HepG2 (cell line): ENCODE results near the gene STK39. TPM values are rescaled to one million over a fixed set of nuclear protein-coding genes. Genes with fewer than 3 reads are reported as not detected.

Source experiments
- EHMT2 ChIP-seq: fragments of 200-600 bp; sonication (generic); IDR thresholded peaks from 2 replicates; pipeline ENCODE4 v1.7.0; 2017; ENCODE audit warnings: antibody characterized with exemption, low read depth, low read length, borderline replicate concordance
- HMG20B ChIP-seq: conservative IDR thresholded peaks from 2 replicates; pipeline ENCODE4 v1.6.1; 2016; ENCODE audit warnings: missing genetic modification reagents, missing compliant biosample characterization
- KMT2A ChIP-seq: sonication (generic); formaldehyde crosslinking; IDR thresholded peaks from 2 replicates; pipeline ENCODE4 v1.4.0; 2020; ENCODE audit warnings: missing genetic modification reagents
- LCORL ChIP-seq, 2 experiments: fragments of 450-650 bp in 1 of 2; sonication (generic) in 1 of 2; formaldehyde crosslinking in 1 of 2; IDR thresholded peaks; 2 replicates each; pipeline versions ENCODE4 v1.5.0 to v1.6.1; 2017 to 2020; ENCODE audit warnings: antibody characterized with exemption in 1 of 2, missing genetic modification reagents in 1 of 2
- MAFF ChIP-seq: IDR thresholded peaks from 2 replicates; pipeline ENCODE4 v1.6.1; 2011; ENCODE audit warnings: low read depth, low read length, improper control_type of control experiment
- POLR2AphosphoS2 ChIP-seq: IDR thresholded peaks from 2 replicates; pipeline ENCODE4 v1.6.1; 2011; ENCODE audit warnings: low read depth, low read length, improper control_type of control experiment
- SP1 ChIP-seq, 2 experiments: fragments of 450-650 bp in 1 of 2; sonication (generic) in 1 of 2; formaldehyde crosslinking in 1 of 2; IDR thresholded peaks; 2 replicates each; pipeline versions ENCODE4 v1.4.0 to v1.6.1; 2016 to 2020; ENCODE audit warnings: missing genetic modification reagents in 1 of 2
- SRY ChIP-seq: sonication (generic); formaldehyde crosslinking; IDR thresholded peaks from 2 replicates; pipeline ENCODE4 v1.8.0; 2022; ENCODE audit warnings: mild to moderate bottlenecking, missing genetic modification reagents
- TBX3 ChIP-seq: fragments of 450-650 bp; IDR thresholded peaks from 2 replicates; pipeline ENCODE4 v1.6.1; 2017; ENCODE audit warnings: antibody characterized with exemption, mild to moderate bottlenecking, inconsistent platforms, borderline replicate concordance
- ZFP36 ChIP-seq: fragments of 150-350 bp; IDR thresholded peaks from 2 replicates; pipeline ENCODE4 v1.6.1; 2018; ENCODE audit warnings: borderline replicate concordance, low read length, low read depth; ENCODE audit not compliant: partially characterized antibody
- ZNF136 ChIP-seq: sonication (generic); formaldehyde crosslinking; IDR thresholded peaks from 2 replicates; pipeline ENCODE4 v1.8.1; 2022; ENCODE audit warnings: low read depth, mild to moderate bottlenecking, moderate library complexity, missing genetic modification reagents
- ZNF772 ChIP-seq: sonication (generic); formaldehyde crosslinking; IDR thresholded peaks from 2 replicates; pipeline ENCODE4 v1.5.0; 2020; ENCODE audit warnings: mild to moderate bottlenecking, missing genetic modification reagents
- ZSCAN9 ChIP-seq: IDR thresholded peaks from 2 replicates; pipeline ENCODE4 v1.6.1; 2016; ENCODE audit warnings: borderline replicate concordance
- polyA plus RNA-seq, 8 experiments: library from polyadenylated mRNA; depleted of rRNA in 3 of 8; stranded (reverse) in 7 of 8; unstranded in 1 of 8; fragments of >200 nt; fragmentation: Illumina TruSeq in 4 of 8; extraction: Trizol in 4 of 8; gene quantifications; 2 replicates each; pipeline versions ENCODE4 v1.2.1 to v1.2.3, GENCODE V29; 2011 to 2016; ENCODE audit warnings: low read depth in 4 of 8, missing spikeins in 1 of 8, mixed read lengths in 1 of 8; ENCODE audit not compliant: insufficient read depth in 1 of 8
- total RNA-seq, 5 experiments: library from RNA; depleted of rRNA; stranded (reverse); fragments of >200 nt; fragmentation: Illumina TruSeq; extraction: Trizol; gene quantifications; 2 replicates each; pipeline ENCODE4 v1.2.3, GENCODE V29; 2016; ENCODE audit warnings: low read depth in 1 of 5
- TF ChIP-seq, protein P1 (sequence below): IDR thresholded peaks from 2 replicates; pipeline ENCODE4 v1.6.1; 2016
- TF ChIP-seq, protein P2 (sequence below): sonication (generic); formaldehyde crosslinking; IDR thresholded peaks from 2 replicates; pipeline ENCODE4 v1.5.0; 2020; ENCODE audit warnings: mild to moderate bottlenecking, missing genetic modification reagents
- TF ChIP-seq, protein P3 (sequence below): IDR thresholded peaks from 2 replicates; pipeline ENCODE4 v1.6.1; 2016; ENCODE audit warnings: low read depth, missing genetic modification reagents, missing compliant biosample characterization

The STK39 gene
- total and polyA plus RNA-seq, 2 of the 13 experiments (the other 11 are each of a cell fraction or from before 2014, with no cell fraction given): 27.3 to 38.4 TPM

DNA sequence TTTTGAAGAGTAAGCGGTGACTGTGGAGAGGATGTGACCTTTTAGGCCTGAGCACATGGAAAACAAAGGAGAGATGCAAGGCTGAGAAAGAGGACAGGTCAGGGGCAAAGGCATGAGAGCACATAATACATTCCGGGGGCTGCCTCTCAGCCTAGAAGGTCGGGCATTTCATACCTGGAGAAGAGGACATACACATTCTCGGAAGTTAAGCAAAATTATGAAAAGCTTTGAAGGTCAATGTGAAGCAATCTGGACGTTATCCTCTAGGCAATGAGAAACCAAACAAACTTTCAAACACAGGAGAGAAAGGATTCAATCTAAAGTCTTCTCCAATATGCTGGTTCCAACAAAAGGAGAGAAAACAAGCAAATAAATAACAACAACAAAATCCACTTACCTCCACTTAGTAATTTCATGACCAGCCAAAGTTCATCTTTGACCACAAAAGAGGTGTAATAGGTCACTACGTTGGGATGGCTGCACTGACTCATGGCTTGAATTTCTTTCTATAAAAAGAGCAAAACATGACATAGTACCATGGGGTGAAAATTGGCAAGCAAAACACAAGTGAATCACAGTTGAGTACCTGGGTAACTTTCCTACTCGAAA, 80.4 kb downstream of the STK39 start (continued):
- TF ChIP-seq ZNF136 (CRISPR knock-in tag) (no peak), SP1 (IDR thresholded peaks at IDR 0.05) (no peak), SP1 (CRISPR knock-in tag; IDR thresholded peaks at IDR 0.05) (no peak), SRY (CRISPR knock-in tag) (no peak), ZSCAN9 (CRISPR knock-in tag) (no peak), MAFF (no peak), EHMT2 (no peak), KMT2A (CRISPR knock-in tag) (no peak), HMG20B (CRISPR knock-in tag) (peak; percentile 66; the same call in 1 of the 2 replicates), TBX3 (no peak), ZFP36 (no peak), LCORL (IDR thresholded peaks at IDR 0.05) (peak; percentile 50), LCORL (CRISPR knock-in tag; IDR thresholded peaks at IDR 0.05) (peak; percentile 58; the same call in 1 of the 2 replicates), ZNF772 (no peak), POLR2AphosphoS2 (no peak)
- TF ChIP-seq, protein P1, sequence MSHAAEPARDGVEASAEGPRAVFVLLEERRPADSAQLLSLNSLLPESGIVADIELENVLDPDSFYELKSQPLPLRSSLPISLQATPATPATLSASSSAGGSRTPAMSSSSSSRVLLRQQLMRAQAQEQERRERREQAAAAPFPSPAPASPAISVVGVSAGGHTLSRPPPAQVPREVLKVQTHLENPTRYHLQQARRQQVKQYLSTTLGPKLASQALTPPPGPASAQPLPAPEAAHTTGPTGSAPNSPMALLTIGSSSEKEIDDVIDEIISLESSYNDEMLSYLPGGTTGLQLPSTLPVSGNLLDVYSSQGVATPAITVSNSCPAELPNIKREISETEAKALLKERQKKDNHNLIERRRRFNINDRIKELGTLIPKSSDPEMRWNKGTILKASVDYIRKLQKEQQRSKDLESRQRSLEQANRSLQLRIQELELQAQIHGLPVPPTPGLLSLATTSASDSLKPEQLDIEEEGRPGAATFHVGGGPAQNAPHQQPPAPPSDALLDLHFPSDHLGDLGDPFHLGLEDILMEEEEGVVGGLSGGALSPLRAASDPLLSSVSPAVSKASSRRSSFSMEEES: peak; percentile 17; the same call in 1 of the 2 replicates
- TF ChIP-seq, protein P2, sequence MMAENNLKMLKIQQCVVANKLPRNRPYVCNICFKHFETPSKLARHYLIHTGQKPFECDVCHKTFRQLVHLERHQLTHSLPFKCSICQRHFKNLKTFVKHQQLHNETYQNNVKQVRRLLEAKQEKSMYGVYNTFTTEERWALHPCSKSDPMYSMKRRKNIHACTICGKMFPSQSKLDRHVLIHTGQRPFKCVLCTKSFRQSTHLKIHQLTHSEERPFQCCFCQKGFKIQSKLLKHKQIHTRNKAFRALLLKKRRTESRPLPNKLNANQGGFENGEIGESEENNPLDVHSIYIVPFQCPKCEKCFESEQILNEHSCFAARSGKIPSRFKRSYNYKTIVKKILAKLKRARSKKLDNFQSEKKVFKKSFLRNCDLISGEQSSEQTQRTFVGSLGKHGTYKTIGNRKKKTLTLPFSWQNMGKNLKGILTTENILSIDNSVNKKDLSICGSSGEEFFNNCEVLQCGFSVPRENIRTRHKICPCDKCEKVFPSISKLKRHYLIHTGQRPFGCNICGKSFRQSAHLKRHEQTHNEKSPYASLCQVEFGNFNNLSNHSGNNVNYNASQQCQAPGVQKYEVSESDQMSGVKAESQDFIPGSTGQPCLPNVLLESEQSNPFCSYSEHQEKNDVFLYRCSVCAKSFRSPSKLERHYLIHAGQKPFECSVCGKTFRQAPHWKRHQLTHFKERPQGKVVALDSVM (CRISPR knock-in tag): no peak
- TF ChIP-seq, protein P3, sequence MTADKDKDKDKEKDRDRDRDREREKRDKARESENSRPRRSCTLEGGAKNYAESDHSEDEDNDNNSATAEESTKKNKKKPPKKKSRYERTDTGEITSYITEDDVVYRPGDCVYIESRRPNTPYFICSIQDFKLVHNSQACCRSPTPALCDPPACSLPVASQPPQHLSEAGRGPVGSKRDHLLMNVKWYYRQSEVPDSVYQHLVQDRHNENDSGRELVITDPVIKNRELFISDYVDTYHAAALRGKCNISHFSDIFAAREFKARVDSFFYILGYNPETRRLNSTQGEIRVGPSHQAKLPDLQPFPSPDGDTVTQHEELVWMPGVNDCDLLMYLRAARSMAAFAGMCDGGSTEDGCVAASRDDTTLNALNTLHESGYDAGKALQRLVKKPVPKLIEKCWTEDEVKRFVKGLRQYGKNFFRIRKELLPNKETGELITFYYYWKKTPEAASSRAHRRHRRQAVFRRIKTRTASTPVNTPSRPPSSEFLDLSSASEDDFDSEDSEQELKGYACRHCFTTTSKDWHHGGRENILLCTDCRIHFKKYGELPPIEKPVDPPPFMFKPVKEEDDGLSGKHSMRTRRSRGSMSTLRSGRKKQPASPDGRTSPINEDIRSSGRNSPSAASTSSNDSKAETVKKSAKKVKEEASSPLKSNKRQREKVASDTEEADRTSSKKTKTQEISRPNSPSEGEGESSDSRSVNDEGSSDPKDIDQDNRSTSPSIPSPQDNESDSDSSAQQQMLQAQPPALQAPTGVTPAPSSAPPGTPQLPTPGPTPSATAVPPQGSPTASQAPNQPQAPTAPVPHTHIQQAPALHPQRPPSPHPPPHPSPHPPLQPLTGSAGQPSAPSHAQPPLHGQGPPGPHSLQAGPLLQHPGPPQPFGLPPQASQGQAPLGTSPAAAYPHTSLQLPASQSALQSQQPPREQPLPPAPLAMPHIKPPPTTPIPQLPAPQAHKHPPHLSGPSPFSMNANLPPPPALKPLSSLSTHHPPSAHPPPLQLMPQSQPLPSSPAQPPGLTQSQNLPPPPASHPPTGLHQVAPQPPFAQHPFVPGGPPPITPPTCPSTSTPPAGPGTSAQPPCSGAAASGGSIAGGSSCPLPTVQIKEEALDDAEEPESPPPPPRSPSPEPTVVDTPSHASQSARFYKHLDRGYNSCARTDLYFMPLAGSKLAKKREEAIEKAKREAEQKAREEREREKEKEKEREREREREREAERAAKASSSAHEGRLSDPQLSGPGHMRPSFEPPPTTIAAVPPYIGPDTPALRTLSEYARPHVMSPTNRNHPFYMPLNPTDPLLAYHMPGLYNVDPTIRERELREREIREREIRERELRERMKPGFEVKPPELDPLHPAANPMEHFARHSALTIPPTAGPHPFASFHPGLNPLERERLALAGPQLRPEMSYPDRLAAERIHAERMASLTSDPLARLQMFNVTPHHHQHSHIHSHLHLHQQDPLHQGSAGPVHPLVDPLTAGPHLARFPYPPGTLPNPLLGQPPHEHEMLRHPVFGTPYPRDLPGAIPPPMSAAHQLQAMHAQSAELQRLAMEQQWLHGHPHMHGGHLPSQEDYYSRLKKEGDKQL: no peak
